Measurements from ENCODE around the gene MRPS6.

- no peak for TF ChIP-seq CTCF (IDR thresholded peaks at IDR 0.05)
- TF ChIP-seq POLR2A (IDR thresholded peaks at IDR 0.05; ENCODE audit: low read depth): no peak
These were observed 24.1 kb downstream of the MRPS6 start for GRCh38 chr21:34097442-34097841.

Data from esophagus muscularis mucosa (tissue), 3 donors.